Measurements from ENCODE around the gene GALNT2. TPM values are rescaled to one million over a fixed set of nuclear protein-coding genes. Genes with fewer than 3 reads are reported as not detected.

Gene GALNT2
- total and polyA plus RNA-seq, 2 donors (not counting 1 experiment from before 2014, with no cell fraction given) = 19.0 to 184 TPM

GRCh38 chr1:230246551-230246950 lies 179.5 kb downstream of the GALNT2 start:
- H3K4me1 ChIP-seq (ENCODE audit: control insufficient read depth in 2 of 2, insufficient read depth in 2 of 2, low read length in 2 of 2) = no peaks in the 10 kb centered on the region
- no peaks in the 10 kb centered on the region for H4K20me1 ChIP-seq (ENCODE audit: control insufficient read depth, insufficient read depth, low read length, poor library complexity, severe bottlenecking)
- H3K4me1 Mint-ChIP-seq = peaks cover 6% of the 10 kb centered on the region
- H3K27me3 Mint-ChIP-seq = no peaks in the 10 kb centered on the region
- no peak for TF ChIP-seq CTCF (IDR thresholded peaks at IDR 0.05)
- TF ChIP-seq EZH2 (IDR thresholded peaks at IDR 0.05; ENCODE audit: borderline replicate concordance, insufficient read depth, low read depth, low read length, poor library complexity, severe bottlenecking) = no peak
- no peaks in the 10 kb centered on the region for H3K79me2 ChIP-seq (ENCODE audit: control insufficient read depth, insufficient read depth, low read length)
- no peaks in the 10 kb centered on the region for H3K9me3 Mint-ChIP-seq (ENCODE audit: insufficient read depth)
- ATAC-seq (ENCODE audit: low read depth) (no peak), DNase-seq (no peak)
- 96% methylated on average over 3 of the region's 4 CpGs for WGBS (ENCODE audit: insufficient coverage)
- intact Hi-C loops (cut with micrococcal nuclease) = no loop called here
- ChIA-PET CTCF (no interaction called here), POLR2A (no interaction called here)
- H3K4me3 ChIP-seq (ENCODE audit: control extremely low read depth in 1 of 5, extremely low read depth in 1 of 5, insufficient read depth in 1 of 5, low read depth in 2 of 5, low read length in 4 of 5) = no peak overlapping the region
- no peak overlapping the region for H2AFZ ChIP-seq (ENCODE audit: insufficient read depth, low read depth, low read length, poor library complexity, severe bottlenecking)
- H3K27ac ChIP-seq (ENCODE audit: low read length in 2 of 2) = no peak overlapping the region
- no peak overlapping the region for H3K27ac Mint-ChIP-seq
- H3K36me3 ChIP-seq (replicated peaks in 1 of 2; ENCODE audit: control extremely low read depth in 1 of 2, control insufficient read depth in 1 of 2, extremely low read depth in 1 of 2, insufficient read depth in 2 of 2, low read length in 1 of 2) = peaks cover 2 to 49% of the 10 kb centered on the region in 2 experiments
- no peak overlapping the region for H3K4me2 ChIP-seq (replicated peaks; ENCODE audit: low read depth, low read length, poor library complexity, severe bottlenecking)
- H3K9me3 ChIP-seq (ENCODE audit: control extremely low read depth in 1 of 3, control insufficient read depth in 2 of 3, insufficient read depth in 1 of 3, low read length in 2 of 3) = peaks cover 0 to 1% (median 0%) of the 10 kb centered on the region in 3 donors
- no peak overlapping the region for H3K4me3 Mint-ChIP-seq
- H3K9ac ChIP-seq (ENCODE audit: low read length) = no peak overlapping the region
- no peaks in the 10 kb centered on the region for H3K27me3 ChIP-seq (replicated peaks in 1 of 4; ENCODE audit: control extremely low read depth in 1 of 4, control insufficient read depth in 3 of 4, insufficient read depth in 4 of 4, low read length in 3 of 4)

DNA sequence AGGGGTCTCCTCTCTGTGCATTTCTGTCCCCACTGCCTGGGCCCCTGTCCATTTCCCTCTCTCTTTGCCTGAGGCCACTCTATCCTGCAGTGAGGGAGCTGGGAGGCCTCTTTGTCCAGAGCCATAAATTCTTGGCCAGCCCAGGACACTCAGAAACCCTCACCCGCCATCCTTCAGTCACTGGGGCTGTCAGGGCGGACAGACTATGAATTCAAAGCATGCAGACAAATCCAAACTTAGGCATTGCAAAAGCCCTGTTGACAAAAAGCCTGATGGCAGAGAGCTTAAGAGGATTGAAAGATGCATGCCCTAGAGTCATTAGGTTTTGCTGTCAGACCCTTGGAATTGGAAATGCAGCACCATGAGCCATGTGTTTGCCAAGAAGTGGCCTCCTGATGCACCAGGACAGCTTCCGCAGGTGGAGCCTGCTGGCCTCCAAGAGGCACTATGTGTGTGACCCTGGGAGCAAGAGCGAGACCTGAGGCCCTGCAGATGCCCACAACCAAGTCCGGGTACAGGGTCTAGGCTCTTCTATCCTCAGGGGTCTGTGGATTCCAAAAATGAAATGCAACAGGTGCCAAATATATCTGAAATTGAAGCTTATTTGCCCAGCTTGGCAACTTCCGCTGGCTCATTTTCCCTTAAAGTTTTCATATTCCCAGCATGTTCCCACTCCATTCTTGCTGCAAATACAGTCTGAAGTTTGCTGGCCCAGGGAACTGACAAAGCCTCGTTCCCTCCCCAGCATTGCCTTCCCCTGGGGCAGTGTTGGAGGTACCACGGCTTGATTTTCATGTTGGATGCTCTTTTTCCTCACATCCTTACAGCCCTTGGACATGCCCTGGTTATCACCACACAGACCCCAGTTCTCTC lies 181.2 kb downstream of the GALNT2 start:
- Mint-ChIP-seq H3K27ac (no peak overlapping the region), H3K27me3 (no peaks in the 10 kb centered on the region), H3K4me1 (peaks cover 13% of the 10 kb centered on the region), H3K9me3 (ENCODE audit: insufficient read depth) (no peaks in the 10 kb centered on the region), H3K4me3 (no peak overlapping the region)
- intact Hi-C loops (cut with micrococcal nuclease) = no loop called here
- 81% methylated on average over 8 of the region's 8 CpGs for WGBS (ENCODE audit: insufficient coverage)
- DNase-seq (no peak), ATAC-seq (ENCODE audit: low read depth) (no peak)
- Histone ChIP-seq H3K27ac (ENCODE audit: low read length in 2 of 2) (no peak overlapping the region), H3K27me3 (replicated peaks in 1 of 4; ENCODE audit: control extremely low read depth in 1 of 4, control insufficient read depth in 3 of 4, insufficient read depth in 4 of 4, low read length in 3 of 4) (no peaks in the 10 kb centered on the region), H2AFZ (ENCODE audit: insufficient read depth, low read depth, low read length, poor library complexity, severe bottlenecking) (no peak overlapping the region), H3K4me2 (replicated peaks; ENCODE audit: low read depth, low read length, poor library complexity, severe bottlenecking) (no peak overlapping the region), H3K4me1 (ENCODE audit: control insufficient read depth in 2 of 2, insufficient read depth in 2 of 2, low read length in 2 of 2) (no peaks in the 10 kb centered on the region), H3K79me2 (ENCODE audit: control insufficient read depth, insufficient read depth, low read length) (no peaks in the 10 kb centered on the region), H3K9me3 (ENCODE audit: control extremely low read depth in 1 of 3, control insufficient read depth in 2 of 3, insufficient read depth in 1 of 3, low read length in 2 of 3) (no peaks in the 10 kb centered on the region), H4K20me1 (ENCODE audit: control insufficient read depth, insufficient read depth, low read length, poor library complexity, severe bottlenecking) (no peaks in the 10 kb centered on the region), H3K4me3 (ENCODE audit: control extremely low read depth in 1 of 5, extremely low read depth in 1 of 5, insufficient read depth in 1 of 5, low read depth in 2 of 5, low read length in 4 of 5) (no peak overlapping the region), H3K9ac (ENCODE audit: low read length) (no peak overlapping the region), H3K36me3 (replicated peaks in 1 of 2; ENCODE audit: control extremely low read depth in 1 of 2, control insufficient read depth in 1 of 2, extremely low read depth in 1 of 2, insufficient read depth in 2 of 2, low read length in 1 of 2) (peaks cover 1 to 52% of the 10 kb centered on the region in 2 experiments)
- POLR2A ChIA-PET = no interaction called here
- TF ChIP-seq CTCF (IDR thresholded peaks at IDR 0.05) (no peak), EZH2 (IDR thresholded peaks at IDR 0.05; ENCODE audit: borderline replicate concordance, insufficient read depth, low read depth, low read length, poor library complexity, severe bottlenecking) (no peak)
- CTCF ChIA-PET = no interaction called here
